H9 (cell line): ENCODE results near the gene IGSF9B. TPM values are rescaled to one million over a fixed set of nuclear protein-coding genes. Genes with fewer than 3 reads are reported as not detected.

Experiments used
- DNase-seq: peaks from one replicate; pipeline ENCODE4 v3.0.0-alpha.2; 2017
- H2AFZ ChIP-seq: one replicate; pipeline ENCODE4 v1.6.1; 2013; ENCODE audit warnings: mild to moderate bottlenecking, low read length, control low read depth, moderate library complexity
- H2AK5ac ChIP-seq: 2 replicates; pipeline ENCODE4 v1.6.1; 2013; ENCODE audit warnings: low read length, control low read depth, mixed read lengths; ENCODE audit not compliant: insufficient read length
- H2BK120ac ChIP-seq: one replicate; pipeline ENCODE4 v1.6.1; 2013; ENCODE audit warnings: low read depth, mild to moderate bottlenecking, low read length, control low read depth, inconsistent platforms; ENCODE audit not compliant: poor library complexity, severe bottlenecking
- H2BK12ac ChIP-seq: 2 replicates; pipeline ENCODE4 v1.6.1; 2013; ENCODE audit warnings: low read length, control low read depth, mixed read lengths, low read depth; ENCODE audit not compliant: insufficient read length
- H2BK15ac ChIP-seq: 2 replicates; pipeline ENCODE4 v1.6.1; 2013; ENCODE audit warnings: low read depth, low read length, control low read depth
- H2BK20ac ChIP-seq: one replicate; pipeline ENCODE4 v1.6.1; 2013; ENCODE audit warnings: low read depth, mild to moderate bottlenecking, low read length, control low read depth, inconsistent platforms; ENCODE audit not compliant: poor library complexity, severe bottlenecking
- H2BK5ac ChIP-seq: 2 replicates; pipeline ENCODE4 v1.6.1; 2013; ENCODE audit warnings: low read length, control low read depth, mixed read lengths; ENCODE audit not compliant: insufficient read length
- H3K14ac ChIP-seq: 2 replicates; pipeline ENCODE4 v1.6.1; 2013; ENCODE audit warnings: low read length, control low read depth; ENCODE audit not compliant: insufficient read depth
- H3K18ac ChIP-seq: 2 replicates; pipeline ENCODE4 v1.6.1; 2013; ENCODE audit warnings: low read depth, mild to moderate bottlenecking, mixed read lengths, low read length, control low read depth; ENCODE audit not compliant: insufficient read length
- H3K23ac ChIP-seq: 2 replicates; pipeline ENCODE4 v1.6.1; 2013; ENCODE audit warnings: low read length, control low read depth, mixed read lengths, low read depth; ENCODE audit not compliant: insufficient read length
- H3K23me2 ChIP-seq: 2 replicates; pipeline ENCODE4 v1.6.1; 2013; ENCODE audit warnings: low read depth, mild to moderate bottlenecking, mixed read lengths, low read length, control low read depth; ENCODE audit not compliant: insufficient read length, poor library complexity, severe bottlenecking
- H3K27ac ChIP-seq: 2 replicates; pipeline ENCODE4 v1.5.1; 2013; ENCODE audit warnings: low read length, control low read depth, mixed read lengths, low read depth; ENCODE audit not compliant: insufficient read length
- H3K27me3 ChIP-seq: 2 replicates; pipeline ENCODE4 v1.6.1; 2013; ENCODE audit warnings: low read length, control low read depth, inconsistent platforms; ENCODE audit not compliant: insufficient read depth
- H3K4ac ChIP-seq: 2 replicates; pipeline ENCODE4 v1.6.1; 2013; ENCODE audit warnings: low read depth, mild to moderate bottlenecking, control low read depth, inconsistent platforms, low read length, moderate library complexity
- H3K4me1 ChIP-seq: 2 replicates; pipeline ENCODE4 v1.6.1; 2013; ENCODE audit warnings: low read length, control low read depth, inconsistent platforms; ENCODE audit not compliant: insufficient read depth
- H3K4me2 ChIP-seq: 2 replicates; pipeline ENCODE4 v1.6.1; 2013; ENCODE audit warnings: low read length, control low read depth, mixed read lengths; ENCODE audit not compliant: insufficient read length, insufficient read depth
- H3K56ac ChIP-seq: 2 replicates; pipeline ENCODE4 v1.6.1; 2013; ENCODE audit warnings: low read depth, mild to moderate bottlenecking, mixed read lengths, low read length, control low read depth; ENCODE audit not compliant: insufficient read length
- H3K79me1 ChIP-seq: 2 replicates; pipeline ENCODE4 v1.6.1; 2013; ENCODE audit warnings: low read depth, mild to moderate bottlenecking, moderate library complexity, low read length, control low read depth, inconsistent platforms; ENCODE audit not compliant: insufficient read depth, poor library complexity, severe bottlenecking
- H3K79me2 ChIP-seq: 2 replicates; pipeline ENCODE4 v1.6.1; 2013; ENCODE audit warnings: low read length, control low read depth, inconsistent platforms; ENCODE audit not compliant: insufficient read depth
- H3K9ac ChIP-seq: 2 replicates; pipeline ENCODE4 v1.6.1; 2013; ENCODE audit warnings: low read length, control low read depth, mixed read lengths; ENCODE audit not compliant: insufficient read length; ENCODE audit errors: extremely low read depth
- H3K9me3 ChIP-seq: one replicate; pipeline ENCODE4 v1.6.1; 2013; ENCODE audit warnings: low read depth, low read length, inconsistent platforms; ENCODE audit not compliant: control insufficient read depth
- H3T11ph ChIP-seq: one replicate; pipeline ENCODE4 v1.6.1; 2013; ENCODE audit warnings: mild to moderate bottlenecking, low read length, control low read depth, inconsistent platforms
- H4K20me1 ChIP-seq: one replicate; pipeline ENCODE4 v1.6.1; 2013; ENCODE audit not compliant: control insufficient read depth, insufficient read length, insufficient read depth
- H4K5ac ChIP-seq: 2 replicates; pipeline ENCODE4 v1.6.1; 2013; ENCODE audit warnings: low read depth, mild to moderate bottlenecking, mixed read lengths, low read length, control low read depth; ENCODE audit not compliant: insufficient read length
- H4K8ac ChIP-seq: replicated peaks from 2 replicates; pipeline ENCODE4 v1.6.1; 2013; ENCODE audit warnings: low read length, control low read depth, mixed read lengths, low read depth; ENCODE audit not compliant: insufficient read length
- H4K91ac ChIP-seq: 2 replicates; pipeline ENCODE4 v1.6.1; 2013; ENCODE audit warnings: low read depth, mild to moderate bottlenecking, moderate library complexity, mixed read lengths, low read length, control low read depth; ENCODE audit not compliant: insufficient read length
- H3K27ac Mint-ChIP-seq, 3 experiments: 2 replicates in 2 of 3; 3 replicates in 1 of 3; pipeline ENCODE4 v1.8.0; 2020 to 2021; ENCODE audit warnings: mixed read lengths in 3 of 3, mild to moderate bottlenecking in 1 of 3, moderate library complexity in 1 of 3
- H3K27me3 Mint-ChIP-seq: 2 replicates; pipeline ENCODE4 v1.8.0; 2021; ENCODE audit warnings: low read depth, mild to moderate bottlenecking, moderate library complexity, mixed read lengths
- H3K36me3 Mint-ChIP-seq, 3 experiments: 2 replicates in 2 of 3; 3 replicates in 1 of 3; pipeline ENCODE4 v1.8.0; 2020 to 2021; ENCODE audit warnings: low read depth in 3 of 3, mixed read lengths in 3 of 3; ENCODE audit not compliant: insufficient read depth in 1 of 3
- H3K4me1 Mint-ChIP-seq, 2 experiments: 2 replicates each; pipeline ENCODE4 v1.8.0; 2020; ENCODE audit warnings: mixed read lengths in 2 of 2
- H3K4me3 Mint-ChIP-seq, 2 experiments: 2 replicates in 1 of 2; 3 replicates in 1 of 2; pipeline ENCODE4 v1.8.0; 2020 to 2021; ENCODE audit warnings: mild to moderate bottlenecking in 2 of 2, mixed read lengths in 2 of 2, moderate library complexity in 1 of 2
- H3K9me3 Mint-ChIP-seq, 2 experiments: 2 replicates in 1 of 2; 3 replicates in 1 of 2; pipeline ENCODE4 v1.8.0; 2020; ENCODE audit warnings: mild to moderate bottlenecking in 2 of 2, mixed read lengths in 2 of 2, moderate library complexity in 1 of 2
- CTCF ChIP-seq: fragments of 200-600 bp; sonication (generic); conservative IDR thresholded peaks from 3 replicates; pipeline ENCODE4 v1.8.0; 2021; ENCODE audit warnings: antibody characterized with exemption, mild to moderate bottlenecking
- WGBS: extraction: QIAGEN DNeasy Blood & Tissue Kit; methylation state at CpG from one replicate; pipeline ENCODE4 v1.1.7; 2013; ENCODE audit warnings: missing lambda C conversion rate, low lambda C conversion rate, mixed read lengths; ENCODE audit not compliant: insufficient read length; ENCODE audit errors: extremely low coverage; 5-methylcytosine and 5-hydroxymethylcytosine counted together
- total RNA-seq: library from RNA; stranded (reverse); gene quantifications from 2 replicates; pipeline ENCODE4 v1.2.1, GENCODE V29; 2021

IGSF9B gene
- total RNA-seq, 1 experiment from 2014 or later = 25.7 TPM

DNA sequence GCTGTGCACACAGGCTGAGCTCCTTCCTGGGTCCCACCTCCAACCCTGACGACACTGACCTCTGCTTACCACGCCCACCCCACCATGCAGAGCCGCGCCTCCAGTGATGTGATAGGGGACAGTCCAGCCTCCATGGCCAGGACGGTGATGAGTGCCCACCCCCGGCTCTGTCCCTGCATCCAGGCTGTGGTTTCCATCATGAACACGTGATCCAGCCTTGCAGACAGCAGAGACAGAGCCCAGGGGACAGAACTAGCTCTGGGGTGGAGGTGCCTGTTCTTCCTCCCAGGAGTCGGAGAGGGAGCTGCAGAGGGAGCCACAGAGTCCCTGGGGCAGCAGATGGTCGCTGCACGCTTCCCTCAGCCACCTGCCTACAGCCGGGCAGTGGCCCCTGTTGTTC is 42.6 kb upstream of the IGSF9B start:
- no peak for TF ChIP-seq CTCF
- WGBS = no CpG with 5 or more reads among the region's 11 CpGs
- H3K79me1 ChIP-seq = no peaks in the 10 kb centered on the region

More for the DNA sequence above, 42.6 kb upstream of the IGSF9B start:
- Histone ChIP-seq H3K9ac (no peak overlapping the region), H3K27me3 (no peaks in the 10 kb centered on the region), H2BK120ac (no peak overlapping the region), H3K23me2 (no peaks in the 10 kb centered on the region), H3K56ac (no peak overlapping the region), H3K4me1 (no peaks in the 10 kb centered on the region), H3K14ac (no peak overlapping the region), H2BK15ac (no peak overlapping the region), H3K79me2 (no peaks in the 10 kb centered on the region), H2AK5ac (no peak overlapping the region), H3K23ac (no peak overlapping the region), H3K4ac (no peak overlapping the region), H4K20me1 (no peaks in the 10 kb centered on the region), H4K5ac (no peak overlapping the region), H3T11ph (no peak overlapping the region), H4K8ac (no peak overlapping the region), H3K18ac (no peak overlapping the region), H2BK20ac (no peak overlapping the region), H2BK12ac (no peak overlapping the region), H3K9me3 (no peaks in the 10 kb centered on the region), H4K91ac (no peak overlapping the region), H3K27ac (no peak overlapping the region), H2AFZ (no peak overlapping the region), H3K4me2 (no peak overlapping the region), H2BK5ac (no peak overlapping the region)
- peaks cover 16% of the 10 kb centered on the region for H3K27me3 Mint-ChIP-seq
- no peaks in the 10 kb centered on the region; a peak in 1 of 7 replicates for H3K36me3 Mint-ChIP-seq
- H3K27ac Mint-ChIP-seq = no peak overlapping the region
- H3K4me3 Mint-ChIP-seq = no peak overlapping the region
- DNase-seq = no peak
- H3K4me1 Mint-ChIP-seq = 0 out of 4 replicates have a peak, but pooled peaks cover 0 to 2% of the 10 kb centered on the region in 2 experiments
- no peaks in the 10 kb centered on the region for H3K9me3 Mint-ChIP-seq
